H1 (cell line): ENCODE data around the gene HENMT1. TPM values are rescaled to one million over a fixed set of nuclear protein-coding genes. Genes with fewer than 3 reads are reported as not detected.

ENCODE experiments used
- CTCF ChIA-PET: fragments of 300-600 bp; sonication (Branson Sonifier 250); formaldehyde crosslinking; loops from one replicate; lab custom pipeline; 2021; ENCODE audit not compliant: partially characterized antibody; lab: Charles Lee
- POLR2A ChIA-PET: fragments of 300-600 bp; sonication (Branson Sonifier 250); formaldehyde crosslinking; loops from one replicate; lab custom pipeline; 2021; ENCODE audit warnings: inconsistent platforms; ENCODE audit not compliant: partially characterized antibody; lab: Charles Lee
- DNase-seq, 2 experiments: peaks; one replicate each; pipeline versions ENCODE4 v3.0.0 to v3.0.0-alpha.2; 2010 to 2022; ENCODE audit warnings: low spot score in 2 of 2, low read depth in 1 of 2, mixed read lengths in 1 of 2
- FAIRE-seq: peaks from 2 replicates; lab custom pipeline; 2011; peaks lifted over from hg19 to GRCh38; lab: Jason Lieb, UNC
- H2AFZ ChIP-seq: 2 replicates; pipeline ENCODE4 v1.8.1; 2012; ENCODE audit warnings: low read length, inconsistent platforms
- H2AK5ac ChIP-seq: 2 replicates; pipeline ENCODE4 v1.6.1; 2013; ENCODE audit warnings: low read depth, low read length
- H2BK120ac ChIP-seq: replicated peaks from 2 replicates; pipeline ENCODE3; 2013; ENCODE audit warnings: low read depth, low read length, inconsistent platforms
- H2BK12ac ChIP-seq: 2 replicates; pipeline ENCODE4 v1.6.1; 2013; ENCODE audit warnings: low read depth, low read length
- H2BK15ac ChIP-seq: 2 replicates; pipeline ENCODE4 v1.6.1; 2013; ENCODE audit warnings: low read length
- H2BK20ac ChIP-seq: 2 replicates; pipeline ENCODE4 v1.6.1; 2013; ENCODE audit warnings: low read length
- H2BK5ac ChIP-seq: 2 replicates; pipeline ENCODE4 v1.6.1; 2013; ENCODE audit warnings: low read depth, low read length
- H3K14ac ChIP-seq: 2 replicates; pipeline ENCODE4 v1.6.1; 2013; ENCODE audit warnings: inconsistent platforms; ENCODE audit not compliant: insufficient read length
- H3K18ac ChIP-seq: 2 replicates; pipeline ENCODE4 v1.6.1; 2013; ENCODE audit warnings: low read length; ENCODE audit errors: extremely low read depth
- H3K23ac ChIP-seq: 2 replicates; pipeline ENCODE4 v1.6.1; 2013; ENCODE audit warnings: inconsistent platforms; ENCODE audit not compliant: insufficient read length
- H3K23me2 ChIP-seq: 2 replicates; pipeline ENCODE4 v1.6.1; 2013; ENCODE audit warnings: low read depth, low read length
- H3K27ac ChIP-seq: 2 replicates; pipeline ENCODE4 v1.6.1; 2011; ENCODE audit warnings: low read depth, low read length, inconsistent platforms
- H3K27me3 ChIP-seq, 4 experiments: replicated peaks in 1 of 4; 1 replicate in 1 of 4; 2 replicates in 3 of 4; pipeline versions ENCODE4 v1.6.1 to v1.8.1; 2011 to 2013; ENCODE audit warnings: low read length in 3 of 4, mild to moderate bottlenecking in 3 of 4, inconsistent platforms in 2 of 4, mixed read lengths in 2 of 4, moderate library complexity in 1 of 4; ENCODE audit not compliant: control insufficient read depth in 3 of 4, insufficient read depth in 3 of 4; ENCODE audit errors: extremely low read depth in 1 of 4
- H3K36me3 ChIP-seq, 4 experiments: 2 replicates each; pipeline versions ENCODE4 v1.6.1 to v1.8.1; 2011 to 2013; ENCODE audit warnings: mild to moderate bottlenecking in 4 of 4, low read length in 3 of 4, moderate library complexity in 2 of 4, control low read depth in 1 of 4, inconsistent platforms in 1 of 4; ENCODE audit not compliant: insufficient read depth in 4 of 4, control insufficient read depth in 2 of 4
- H3K4ac ChIP-seq: replicated peaks from 2 replicates; pipeline ENCODE3; 2013; ENCODE audit warnings: low read length, low read depth, mixed read lengths, inconsistent platforms; ENCODE audit not compliant: insufficient read length
- H3K4me1 ChIP-seq, 4 experiments: replicated peaks in 1 of 4; 1 replicate in 1 of 4; 2 replicates in 3 of 4; pipeline versions ENCODE4 v1.6.1 to v1.8.1; 2011 to 2013; ENCODE audit warnings: low read length in 3 of 4, inconsistent platforms in 2 of 4, mixed read lengths in 1 of 4; ENCODE audit not compliant: insufficient read depth in 4 of 4, control insufficient read depth in 3 of 4
- H3K4me2 ChIP-seq, 2 experiments: 2 replicates each; pipeline versions ENCODE4 v1.6.1 to v1.8.1; 2011 to 2013; ENCODE audit warnings: low read depth in 2 of 2, low read length in 2 of 2, control low read depth in 1 of 2, inconsistent platforms in 1 of 2, mild to moderate bottlenecking in 1 of 2; ENCODE audit not compliant: insufficient read depth in 1 of 2
- H3K4me3 ChIP-seq, 4 experiments: fragments of 200-600, 300-600 bp in 1 of 4; sonication (generic), shearing (Covaris generic), sonication (Bioruptor Twin) in 1 of 4; 2 replicates each; pipeline versions ENCODE4 v1.5.1 to v1.8.1; 2011 to 2016; ENCODE audit warnings: low read length in 4 of 4, low read depth in 3 of 4, control low read depth in 2 of 4, inconsistent platforms in 2 of 4, mild to moderate bottlenecking in 2 of 4, mixed read lengths in 1 of 4, moderate library complexity in 1 of 4; ENCODE audit not compliant: insufficient read depth in 2 of 4; ENCODE audit errors: extremely low read depth in 1 of 4
- H3K56ac ChIP-seq: replicated peaks from 2 replicates; pipeline ENCODE3; 2013; ENCODE audit warnings: low read depth, mild to moderate bottlenecking, mixed read lengths, low read length, inconsistent platforms; ENCODE audit not compliant: insufficient read length
- H3K79me1 ChIP-seq: 2 replicates; pipeline ENCODE4 v1.6.1; 2013; ENCODE audit warnings: low read depth, low read length, control low read depth
- H3K79me2 ChIP-seq, 2 experiments: 2 replicates each; pipeline versions ENCODE4 v1.6.1 to v1.8.1; 2012 to 2013; ENCODE audit warnings: low read length in 2 of 2, mild to moderate bottlenecking in 2 of 2, inconsistent platforms in 1 of 2; ENCODE audit not compliant: insufficient read depth in 2 of 2, control insufficient read depth in 1 of 2
- H3K9ac ChIP-seq, 4 experiments: replicated peaks in 1 of 4; 1 replicate in 1 of 4; 2 replicates in 3 of 4; pipeline versions ENCODE4 v1.6.1 to v1.8.1; 2011 to 2013; ENCODE audit warnings: low read depth in 3 of 4, low read length in 3 of 4, control low read depth in 2 of 4, mild to moderate bottlenecking in 2 of 4, moderate library complexity in 2 of 4, inconsistent platforms in 1 of 4; ENCODE audit errors: extremely low read depth in 1 of 4
- H3K9me3 ChIP-seq, 2 experiments: 2 replicates each; pipeline versions ENCODE4 v1.6.1 to v1.8.1; 2012 to 2013; ENCODE audit warnings: mild to moderate bottlenecking in 2 of 2, moderate library complexity in 2 of 2, control low read depth in 1 of 2, inconsistent platforms in 1 of 2, low read depth in 1 of 2, low read length in 1 of 2, mixed read lengths in 1 of 2; ENCODE audit not compliant: insufficient read depth in 2 of 2
- H4K20me1 ChIP-seq, 2 experiments: replicated peaks in 1 of 2; 2 replicates each; pipeline versions ENCODE3 to v1.8.1; 2011 to 2013; ENCODE audit warnings: inconsistent platforms in 2 of 2, low read length in 2 of 2, mild to moderate bottlenecking in 1 of 2; ENCODE audit not compliant: insufficient read depth in 2 of 2, control insufficient read depth in 1 of 2
- H4K5ac ChIP-seq: 2 replicates; pipeline ENCODE4 v1.6.1; 2013; ENCODE audit warnings: low read length, low read depth, mixed read lengths, inconsistent platforms; ENCODE audit not compliant: insufficient read length
- H4K8ac ChIP-seq: 2 replicates; pipeline ENCODE4 v1.8.0; 2013; ENCODE audit warnings: mild to moderate bottlenecking, moderate library complexity, low read length, inconsistent platforms; ENCODE audit not compliant: insufficient read depth; ENCODE audit errors: extremely low read depth
- H4K91ac ChIP-seq: replicated peaks from 2 replicates; pipeline ENCODE3; 2013; ENCODE audit warnings: low read length, mixed read lengths, inconsistent platforms; ENCODE audit not compliant: insufficient read length
- ASH2L ChIP-seq: fragments of 200-600, 300-600 bp; sonication (generic); IDR thresholded peaks from one replicate; pipeline ENCODE4 v1.7.1; 2017; ENCODE audit warnings: low read length
- CTBP2 ChIP-seq: IDR thresholded peaks from 2 replicates; pipeline ENCODE4 v1.7.0; 2011; ENCODE audit warnings: borderline replicate concordance, mild to moderate bottlenecking, moderate library complexity, mixed read lengths, low read length; ENCODE audit not compliant: insufficient read depth, insufficient read length
- EZH2 ChIP-seq: fragments of 200-600 bp; sonication (generic); IDR thresholded peaks from 2 replicates; pipeline ENCODE4 v1.7.1; 2012; ENCODE audit warnings: low read depth, mild to moderate bottlenecking, moderate library complexity, low read length, inconsistent platforms; ENCODE audit not compliant: severe bottlenecking
- HDAC2 ChIP-seq, 2 experiments: fragments of 300-600 bp in 1 of 2; sonication (generic) in 1 of 2; IDR thresholded peaks; 2 replicates each; pipeline ENCODE4 v1.6.1; 2011 to 2012; ENCODE audit warnings: low read depth in 2 of 2, low read length in 2 of 2, mild to moderate bottlenecking in 2 of 2, moderate library complexity in 2 of 2, borderline replicate concordance in 1 of 2, inconsistent platforms in 1 of 2
- KDM1A ChIP-seq: fragments of 200-600, 300-600 bp; sonication (generic); IDR thresholded peaks from 2 replicates; pipeline ENCODE4 v1.7.1; 2016; ENCODE audit warnings: mild to moderate bottlenecking, low read length, borderline replicate concordance
- MAFK ChIP-seq: IDR thresholded peaks from 2 replicates; pipeline ENCODE4 v1.6.1; 2012; ENCODE audit warnings: low read depth, mild to moderate bottlenecking, improper control_type of control experiment, low read length
- POLR2A ChIP-seq, 2 experiments: IDR thresholded peaks; 1 replicate in 1 of 2; 2 replicates in 1 of 2; pipeline ENCODE4 v1.6.1; 2011; ENCODE audit warnings: low read depth in 2 of 2, low read length in 2 of 2, mild to moderate bottlenecking in 2 of 2; ENCODE audit errors: control extremely low read depth in 1 of 2
- RBBP5 ChIP-seq: IDR thresholded peaks from 2 replicates; pipeline ENCODE4 v1.7.1; 2012; ENCODE audit warnings: low read depth, mild to moderate bottlenecking, inconsistent platforms, low read length, moderate library complexity, borderline replicate concordance
- SIN3A ChIP-seq, 2 experiments: IDR thresholded peaks in 1 of 2; conservative IDR thresholded peaks in 1 of 2; 2 replicates each; pipeline ENCODE4 v1.6.1; 2011 to 2012; ENCODE audit warnings: low read length in 2 of 2, improper control_type of control experiment in 1 of 2, low read depth in 1 of 2, mild to moderate bottlenecking in 1 of 2
- TAF1 ChIP-seq: IDR thresholded peaks from 2 replicates; pipeline ENCODE4 v1.6.1; 2011; ENCODE audit warnings: mild to moderate bottlenecking, low read depth, low read length
- whole genome bisulfite sequencing, 2 experiments: shearing (Covaris generic) in 1 of 2; methylation state at CpG; one replicate each; pipeline versions ENCODE4 v1.1.6 to v1.1.7; 2013 to 2015; ENCODE audit warnings: low lambda C conversion rate in 2 of 2, mixed read lengths in 2 of 2, inconsistent platforms in 1 of 2, low coverage in 1 of 2, missing lambda C conversion rate in 1 of 2; ENCODE audit not compliant: insufficient replicate concordance in 2 of 2, insufficient coverage in 1 of 2, insufficient read length in 1 of 2; ENCODE audit errors: extremely low coverage in 1 of 2, missing lambda C conversion rate in 1 of 2; 5-methylcytosine and 5-hydroxymethylcytosine counted together
- polyA plus RNA-seq, 7 experiments: library from polyadenylated mRNA; depleted of rRNA in 3 of 7; stranded (reverse) in 5 of 7; unstranded in 2 of 7; fragments of >200 nt in 5 of 7; fragments of 200-250 nt in 2 of 7; gene quantifications; 1 replicate in 5 of 7; 2 replicates in 1 of 7; 4 replicates in 1 of 7; pipeline versions ENCODE4 v1.2.1 to v1.2.3, GENCODE V29; 2011 to 2013; ENCODE audit warnings: missing spikeins in 2 of 7, mixed read lengths in 2 of 7
- total RNA-seq: library from RNA; stranded (reverse); fragmentation: NEBNext Ultra II Directional; extraction: Animal tissue kit (Norgen Biotek cat#: 25700); gene quantifications from 2 replicates; pipeline ENCODE4 v1.2.1, GENCODE V29; 2021
- TF ChIP-seq, protein P1 (sequence below): IDR thresholded peaks from 2 replicates; pipeline ENCODE4 v1.6.1; 2011; ENCODE audit warnings: low read length, improper control_type of control experiment

The HENMT1 gene
- total and polyA plus RNA-seq, 2 of the 8 experiments (the other 6 are each of a cell fraction or from before 2014, with no cell fraction given), result 2.9 to 5.6 TPM

DNA sequence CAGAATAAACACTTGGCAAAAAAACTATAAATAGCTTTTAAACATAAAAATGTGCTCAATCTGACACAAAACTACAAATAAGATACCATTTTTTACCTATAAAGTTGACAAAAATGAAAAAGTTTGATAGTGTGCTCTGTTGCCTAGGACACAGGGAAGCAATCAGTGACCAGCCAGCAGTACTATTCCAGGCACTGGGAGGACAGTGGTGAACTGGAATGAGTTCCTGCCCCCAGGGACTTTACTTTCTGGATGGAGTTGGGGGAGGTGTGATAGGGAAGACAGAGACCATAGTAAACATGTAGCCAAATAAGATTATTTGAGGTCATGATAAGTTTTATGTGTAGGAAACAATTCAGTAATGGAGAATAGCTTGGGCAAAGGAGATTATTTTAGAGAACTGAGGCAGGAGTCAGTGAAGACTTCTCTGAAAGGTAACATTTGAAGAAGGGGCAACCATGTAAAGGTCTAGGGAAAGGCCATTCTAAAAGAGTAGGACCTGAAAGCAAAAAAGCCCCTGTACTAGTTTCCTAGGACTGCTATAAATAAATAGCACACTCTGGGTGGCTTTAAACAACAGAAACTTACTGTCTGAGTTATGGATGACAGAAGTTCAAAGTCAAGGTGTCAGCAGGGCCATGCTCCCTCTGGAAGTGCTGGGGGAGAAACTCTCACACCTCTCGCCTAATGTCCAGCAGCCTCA, 59.0 kb downstream of the HENMT1 start:
- CTCF ChIA-PET, result interaction anchor here (0.7 kb wide), 1 partner anchor 42 kb away, joined by 3 read pairs; the partner anchor contains the start of gene EEIG2
- H3K4me1 ChIP-seq, result no peaks in the 10 kb centered on the region
- no peak overlapping the region for H2AFZ ChIP-seq
- TF ChIP-seq CTBP2, result no peak
- no peak for TF ChIP-seq TAF1
- TF ChIP-seq, protein P1, sequence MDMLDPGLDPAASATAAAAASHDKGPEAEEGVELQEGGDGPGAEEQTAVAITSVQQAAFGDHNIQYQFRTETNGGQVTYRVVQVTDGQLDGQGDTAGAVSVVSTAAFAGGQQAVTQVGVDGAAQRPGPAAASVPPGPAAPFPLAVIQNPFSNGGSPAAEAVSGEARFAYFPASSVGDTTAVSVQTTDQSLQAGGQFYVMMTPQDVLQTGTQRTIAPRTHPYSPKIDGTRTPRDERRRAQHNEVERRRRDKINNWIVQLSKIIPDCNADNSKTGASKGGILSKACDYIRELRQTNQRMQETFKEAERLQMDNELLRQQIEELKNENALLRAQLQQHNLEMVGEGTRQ, result no peak
- no peak for TF ChIP-seq POLR2A (IDR thresholded peaks at IDR 0.05; ENCODE audit: control extremely low read depth in 1 of 2, low read depth in 2 of 2, low read length in 2 of 2)
- no peak for TF ChIP-seq HDAC2 (IDR thresholded peaks at IDR 0.05; ENCODE audit: borderline replicate concordance in 1 of 2, low read depth in 2 of 2, low read length in 2 of 2)
- no peak for TF ChIP-seq EZH2
- no peak for TF ChIP-seq ASH2L
- no peak for TF ChIP-seq MAFK
- no peak for TF ChIP-seq RBBP5
- TF ChIP-seq SIN3A (conservative IDR thresholded peaks at IDR 0.05 in 1 of 2, IDR thresholded peaks at IDR 0.05 in 1 of 2; ENCODE audit: low read depth in 1 of 2, low read length in 2 of 2), result no peak
- TF ChIP-seq KDM1A, result no peak

More for the DNA sequence above, 59.0 kb downstream of the HENMT1 start:
- Histone ChIP-seq H4K91ac (no peak overlapping the region), H3K4ac (no peak overlapping the region), H3K23me2 (no peaks in the 10 kb centered on the region), H3K4me2 (no peak overlapping the region), H2BK5ac (no peak overlapping the region), H3K14ac (no peak overlapping the region), H3K56ac (no peak overlapping the region), H3K79me1 (no peaks in the 10 kb centered on the region), H3K9me3 (no peaks in the 10 kb centered on the region), H4K8ac (no peak overlapping the region), H3K23ac (no peak overlapping the region), H3K27me3 (no peaks in the 10 kb centered on the region), H3K27ac (no peak overlapping the region), H3K18ac (no peak overlapping the region), H3K79me2 (no peaks in the 10 kb centered on the region; a peak in 1 of 4 replicates), H3K9ac (no peak overlapping the region), H2BK12ac (no peak overlapping the region), H4K20me1 (no peaks in the 10 kb centered on the region), H2BK120ac (no peak overlapping the region), H2BK20ac (no peak overlapping the region), H2BK15ac (no peak overlapping the region), H2AK5ac (no peak overlapping the region), H3K36me3 (peaks cover 0 to 2% (median 0%) of the 10 kb centered on the region in 4 experiments; a peak in 1 of 8 replicates), H3K4me3 (no peak overlapping the region), H4K5ac (no peak overlapping the region)
- WGBS, 2 experiments, result 87% methylated on average over 1 of the region's 1 CpG; no CpG with 5 or more reads in 1 of the 2 experiments
- POLR2A ChIA-PET, result no interaction called here
- FAIRE-seq (no peak), DNase-seq (no peak)
